Stimulated activated CD8-positive, alpha-beta memory T cell treated with anti-CD3 and anti-CD28 coated beads, Interleukin-15, amount 100 ng/mL, for 1 hour (primary cell): ENCODE data around the gene DUSP2.

Source experiments
- DNase-seq: peaks from one replicate; pipeline ENCODE4 v3.0.0-alpha.2; 2020; ENCODE audit warnings: low read depth

The DUSP2 gene

DNA sequence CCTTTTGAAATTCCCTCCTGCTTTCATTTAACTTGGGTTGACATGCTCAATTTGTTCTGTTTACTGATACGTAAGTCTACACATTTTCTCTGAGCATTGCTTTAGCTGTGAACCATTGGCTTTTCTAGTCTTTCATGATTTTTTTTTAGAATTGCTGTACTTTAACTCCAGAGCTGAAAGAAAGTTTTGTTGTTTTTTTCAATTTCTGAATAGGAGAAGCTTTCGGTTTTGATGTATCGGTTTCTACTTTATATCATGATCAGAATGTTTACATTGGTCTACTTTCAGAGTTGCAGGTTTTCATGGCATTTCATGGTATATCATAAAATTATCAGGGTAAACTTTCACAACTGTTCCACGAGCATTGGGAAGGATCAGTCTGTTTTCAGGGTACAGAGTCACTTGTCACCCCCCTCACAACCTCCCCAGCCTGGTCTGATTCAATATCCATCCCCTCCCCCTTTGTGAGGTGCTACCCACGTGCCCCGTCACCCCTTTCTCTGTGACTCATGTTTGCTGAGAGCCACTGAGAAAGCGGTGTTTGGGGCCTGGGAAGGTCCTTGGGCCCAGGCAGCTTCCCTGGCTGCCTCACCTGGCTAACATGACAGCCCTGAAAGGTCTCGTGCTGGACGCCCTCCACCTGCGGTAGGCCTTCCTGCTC lies 14.0 kb downstream of the DUSP2 start:
- no peak for DNase-seq

- no peak for DNase-seq
Measured at GRCh38 chr2:96130483-96130882, 14.8 kb downstream of the DUSP2 start.

DNA sequence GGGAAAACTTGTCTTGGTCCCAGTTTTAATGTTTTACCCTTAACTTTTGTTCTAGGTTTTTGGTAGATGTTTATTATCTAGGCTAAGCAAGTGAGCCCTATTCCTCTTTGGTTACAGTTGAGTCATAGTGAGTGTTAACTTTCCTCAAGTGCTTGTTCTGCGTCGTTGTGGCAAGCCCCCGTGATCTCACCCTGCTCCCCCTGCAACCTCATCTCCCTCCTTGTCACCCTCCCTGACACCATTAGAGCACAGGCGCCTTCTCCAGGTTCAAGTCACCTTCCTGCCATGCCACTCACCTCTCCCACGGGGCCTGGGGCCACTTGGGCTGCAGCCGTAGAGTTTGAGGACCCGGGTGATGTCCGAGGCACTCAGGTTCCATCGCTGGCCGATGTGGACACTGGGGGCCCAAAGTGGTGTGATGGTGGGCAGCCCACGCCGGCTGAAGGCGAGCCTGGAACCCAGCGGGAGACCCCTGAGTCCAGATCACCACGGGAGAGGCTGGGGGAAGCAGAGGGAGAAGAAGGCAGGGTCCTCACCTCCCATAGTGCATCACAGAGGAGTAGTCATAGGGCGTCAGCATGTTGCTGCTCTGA lies 15.6 kb downstream of the DUSP2 start:
- no peak for DNase-seq

GRCh38 chr2:96128456-96128855 lies 16.8 kb downstream of the DUSP2 start:
- no peak for DNase-seq

GRCh38 chr2:96124406-96125265 lies 20.6 kb downstream of the DUSP2 start:
- DNase-seq: no peak

DNA sequence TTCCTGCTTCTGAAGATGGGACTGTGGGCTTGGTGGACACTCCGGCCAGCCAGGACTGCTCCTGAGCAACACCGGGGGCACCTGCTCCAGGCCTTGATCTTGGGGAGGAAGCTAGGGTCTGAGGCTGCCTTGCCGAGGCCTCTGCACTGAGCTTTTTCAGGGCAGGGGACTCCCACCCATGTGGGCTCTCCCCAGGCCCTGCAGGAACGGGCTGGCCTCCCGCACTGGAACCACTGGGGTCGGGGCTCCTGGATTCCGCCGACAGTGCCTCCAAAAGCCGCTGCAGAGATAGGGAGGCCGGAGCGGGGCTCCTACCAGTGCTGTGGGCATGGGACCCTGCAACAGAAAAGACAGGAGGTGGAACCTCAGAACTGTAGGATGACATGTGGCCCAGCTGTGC lies 21.3 kb downstream of the DUSP2 start:
- DNase-seq: no peak

DNA sequence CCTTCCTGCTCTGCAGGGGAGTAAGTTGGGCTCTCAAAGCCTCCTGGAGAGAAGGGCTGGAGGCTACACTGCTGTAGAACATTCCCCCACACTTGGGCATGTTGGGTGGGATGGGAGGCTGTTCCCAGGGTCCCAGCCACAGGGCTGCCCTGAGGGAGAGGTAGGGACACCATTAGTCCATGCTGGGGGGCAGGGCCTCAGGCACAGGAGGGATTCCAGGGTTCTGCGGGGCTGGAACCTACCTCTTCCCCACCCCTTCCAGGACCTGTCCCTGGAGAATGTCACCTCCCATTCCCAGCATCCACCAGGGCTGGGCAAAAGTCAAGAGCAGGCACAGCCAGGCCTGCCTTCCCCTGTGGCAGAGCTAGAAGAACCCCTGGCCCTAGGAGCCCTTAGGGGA lies 21.9 kb downstream of the DUSP2 start:
- DNase-seq: no peak

DNA sequence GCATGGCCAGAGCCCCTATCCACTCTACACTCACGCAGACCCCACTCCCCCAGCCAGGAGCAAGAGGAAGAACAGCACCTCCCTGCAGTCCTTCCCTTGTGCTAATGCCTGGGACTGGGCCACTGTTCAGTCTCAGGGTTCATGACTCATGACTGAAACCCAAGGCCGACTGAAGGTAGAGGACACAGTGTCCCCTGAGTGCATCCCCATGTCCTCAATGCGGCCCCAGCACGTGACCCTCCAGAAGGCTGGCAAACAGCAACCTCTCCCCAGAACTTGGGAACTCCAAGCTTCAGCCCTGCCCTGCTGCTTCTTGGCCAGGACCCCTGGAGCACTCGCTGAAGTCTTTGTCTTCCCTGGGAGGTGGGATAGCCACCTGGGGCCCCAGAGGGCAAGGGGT lies 22.8 kb downstream of the DUSP2 start:
- DNase-seq: no peak

DNA sequence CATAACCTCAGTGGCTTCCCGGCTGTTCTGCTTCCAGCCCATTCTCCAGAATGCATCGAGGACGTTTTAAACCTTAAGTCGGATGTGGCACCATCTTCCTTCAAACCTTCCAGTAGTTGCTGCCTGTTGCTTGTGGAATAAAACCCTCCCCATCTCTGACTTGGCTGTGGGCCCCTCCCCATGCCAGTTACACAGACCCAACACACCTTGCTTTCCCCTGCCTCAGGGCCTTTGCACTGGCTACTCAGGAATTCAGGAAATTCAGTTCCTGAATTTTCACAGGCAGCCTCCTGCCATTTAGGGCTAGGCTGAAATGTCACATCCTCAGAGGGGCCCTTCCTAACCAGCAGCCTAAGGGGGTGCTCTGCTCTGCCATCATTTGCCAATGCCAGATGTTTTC lies 23.8 kb downstream of the DUSP2 start:
- DNase-seq: no peak

- no peak for DNase-seq
Measured at GRCh38 chr2:96120991-96121390, 24.2 kb downstream of the DUSP2 start.

DNA sequence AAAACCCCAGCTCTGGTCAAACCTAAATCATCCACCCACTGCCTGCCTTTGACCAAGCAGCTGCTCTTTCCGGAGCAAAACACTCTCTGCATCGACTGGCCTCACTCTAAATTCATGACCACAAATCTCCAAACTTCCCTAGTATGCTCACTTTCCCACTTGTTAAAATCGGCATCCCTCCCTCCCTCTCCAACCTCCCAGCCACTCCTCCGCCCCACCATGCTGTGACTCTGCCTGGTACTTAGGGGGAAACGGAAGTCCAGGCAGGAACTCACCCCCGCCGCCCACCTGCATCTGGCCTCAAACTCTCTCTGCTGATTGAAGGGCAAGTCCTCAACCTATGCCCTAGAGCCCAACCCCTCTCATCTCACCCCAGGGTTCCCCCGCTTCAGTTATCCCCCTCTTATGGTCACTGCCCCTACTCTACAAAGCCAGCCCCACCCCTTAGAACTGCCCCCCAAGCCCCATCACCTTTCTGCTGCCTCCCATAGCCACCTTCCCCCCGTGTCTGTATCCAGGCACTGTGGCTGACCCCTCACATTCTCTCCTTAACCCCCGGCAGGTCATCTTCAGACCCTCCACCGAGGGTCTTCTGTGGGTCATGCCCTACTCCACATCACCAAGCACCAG lies 25.0 kb downstream of the DUSP2 start:
- DNase-seq: no peak

DNA sequence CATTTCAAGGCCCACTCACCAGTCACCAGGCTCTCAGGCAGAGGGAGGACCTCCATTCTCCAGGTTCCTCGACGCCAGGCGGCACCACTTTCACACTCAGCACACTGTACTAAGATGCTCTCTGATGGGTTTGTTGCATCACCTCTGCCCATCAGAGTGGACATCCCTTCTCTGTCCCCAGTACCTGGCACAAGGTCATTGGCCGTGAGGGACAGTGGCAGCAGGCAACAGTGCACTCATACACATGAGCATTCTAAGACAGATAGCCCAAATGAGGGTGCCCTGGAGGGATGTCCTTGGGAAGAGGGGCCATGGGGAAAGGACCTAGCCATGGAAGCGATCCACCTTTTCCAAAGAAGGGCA lies 25.9 kb downstream of the DUSP2 start:
- DNase-seq: no peak

- DNase-seq: no peak
Measured at GRCh38 chr2:96118698-96119388, 26.4 kb downstream of the DUSP2 start.

DNA sequence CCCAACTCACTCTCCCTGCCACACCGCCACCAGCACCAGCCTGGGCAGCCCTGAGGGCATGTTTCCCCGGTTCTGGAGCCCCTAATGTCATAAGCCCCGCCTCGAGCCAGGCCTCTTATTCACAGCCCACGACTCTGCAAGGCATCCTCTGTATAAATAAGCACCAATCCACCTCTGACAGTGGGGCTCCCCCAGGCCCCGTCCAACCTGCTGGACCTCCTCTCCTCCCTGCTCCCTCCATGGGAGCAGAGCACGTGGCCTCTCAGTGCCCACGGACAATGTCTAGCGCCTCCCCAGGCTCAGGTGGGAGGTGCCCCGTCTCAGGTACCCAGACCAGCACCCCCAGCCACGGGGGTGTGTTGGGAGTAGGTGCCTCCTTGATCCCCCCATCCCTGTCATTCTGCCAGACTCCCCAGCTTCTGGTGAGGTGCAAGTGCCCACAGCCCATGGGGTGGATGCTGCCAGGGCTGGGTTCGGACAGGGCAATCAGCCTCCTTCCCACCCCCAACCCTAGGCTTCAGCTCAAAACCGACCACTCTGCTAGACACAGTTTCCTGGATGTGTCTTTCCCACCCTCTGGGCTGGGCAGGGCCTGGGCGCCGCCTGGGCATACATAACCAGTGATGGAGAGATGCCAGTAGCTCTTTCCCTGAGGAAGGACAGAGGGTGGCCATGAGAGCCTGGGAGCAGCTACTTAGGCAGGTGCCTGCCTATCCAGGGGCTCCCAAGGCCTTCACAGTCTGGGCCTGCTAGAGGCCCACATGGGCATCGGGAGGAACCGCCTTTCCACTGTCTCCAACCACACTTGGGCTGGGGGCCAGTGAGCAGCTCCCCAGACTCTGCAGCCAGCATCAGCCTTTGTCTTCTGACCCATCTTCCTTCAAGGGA lies 27.3 kb downstream of the DUSP2 start:
- DNase-seq: no peak

DNA sequence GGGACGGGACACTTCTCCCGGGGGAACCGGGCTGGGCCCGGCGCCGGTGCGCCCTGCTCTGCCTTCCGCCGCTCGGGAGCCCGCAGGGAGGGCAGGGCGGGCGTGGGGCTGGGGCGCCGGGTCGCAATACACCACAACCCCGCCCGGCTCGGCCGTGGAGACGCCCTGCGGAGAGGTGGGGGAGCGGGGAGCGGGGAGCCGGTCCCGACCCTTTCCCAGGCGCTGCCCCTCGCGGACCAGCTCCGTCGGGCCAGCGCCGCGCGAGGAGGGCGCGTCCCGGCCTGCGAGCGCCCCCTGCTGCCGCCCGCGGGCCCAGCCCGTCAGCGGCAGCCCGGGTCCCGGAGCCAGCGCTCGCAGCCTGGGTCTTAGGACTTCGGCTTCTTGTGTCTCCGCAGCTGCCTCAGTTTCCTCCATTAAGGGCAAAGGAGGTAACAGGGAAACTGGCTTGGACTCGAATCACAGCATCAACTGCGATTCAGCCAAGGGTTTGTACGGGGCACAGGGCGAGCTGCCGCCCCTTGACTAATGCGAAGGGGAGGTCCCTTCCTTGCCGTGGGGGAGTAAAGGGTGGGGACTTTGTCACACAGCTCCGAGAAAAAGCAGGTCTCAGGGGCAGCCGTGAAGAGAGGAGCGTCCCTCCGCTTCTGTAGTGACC lies 28.2 kb downstream of the DUSP2 start:
- DNase-seq: no peak

GRCh38 chr2:96116424-96116878 lies 28.8 kb downstream of the DUSP2 start, which contains the start of gene ADRA2B:
Gene ADRA2B, minus strand, starts transcription at chr2:96116571. Its CDS starts 422 bp downstream, at chr2:96116149.
- DNase-seq: peak; percentile 61

DNA sequence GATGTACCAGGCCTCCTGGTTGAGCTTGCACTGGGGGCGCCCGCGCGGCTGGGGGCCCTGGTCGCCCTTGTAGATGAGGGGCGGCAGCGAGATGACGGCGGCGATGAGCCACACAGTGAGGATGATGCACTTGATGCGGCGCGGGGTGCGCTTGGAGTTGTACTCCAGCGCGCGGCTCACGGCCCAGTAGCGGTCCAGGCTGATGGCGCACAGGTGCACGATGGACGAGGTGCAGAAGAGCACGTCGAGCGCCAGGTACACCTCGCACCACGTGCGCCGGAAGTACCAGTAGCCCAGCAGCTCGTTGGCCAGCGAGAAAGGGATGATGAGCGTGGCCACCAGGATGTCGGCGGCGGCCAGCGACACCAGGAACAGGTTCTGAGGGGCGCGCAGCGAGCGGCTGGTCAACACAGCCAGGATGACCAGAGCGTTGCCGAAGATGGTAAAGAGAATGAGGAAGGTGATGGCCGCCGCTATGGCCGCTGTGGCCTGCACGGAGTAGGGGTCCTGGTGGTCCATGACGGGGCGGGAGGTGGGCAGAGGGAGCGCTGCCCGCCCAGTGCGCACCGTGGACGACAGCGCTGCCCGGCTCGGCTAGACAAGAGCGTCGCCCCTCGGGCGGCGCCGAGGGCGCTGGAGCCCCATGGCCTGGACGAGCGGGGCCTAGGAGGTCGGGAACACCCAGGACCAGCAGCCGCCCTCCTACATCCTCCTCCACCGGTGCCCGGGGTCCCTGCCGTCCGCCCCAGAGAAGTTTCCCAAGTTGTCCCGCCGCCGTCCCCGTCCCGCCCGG lies 29.4 kb downstream of the DUSP2 start:
- DNase-seq: no peak

GRCh38 chr2:96114903-96115581 lies 30.2 kb downstream of the DUSP2 start:
- no peak for DNase-seq

DNA sequence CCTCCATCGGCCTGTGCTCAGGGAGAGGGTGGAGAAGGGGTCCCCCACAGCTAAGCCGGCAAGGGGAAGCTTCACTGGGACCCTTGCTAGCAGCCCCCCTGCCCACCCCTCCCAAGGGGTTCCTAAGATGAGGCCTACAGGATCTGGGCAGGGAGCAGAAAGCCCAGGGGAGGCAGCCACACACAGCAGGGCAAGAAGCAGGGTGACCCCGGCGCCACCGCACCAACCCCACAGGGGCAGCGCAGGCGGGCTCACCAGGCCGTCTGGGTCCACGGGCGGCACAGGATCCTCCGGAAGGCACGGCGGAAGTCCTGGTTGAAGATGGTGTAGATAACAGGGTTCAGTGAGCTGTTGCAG lies 30.7 kb downstream of the DUSP2 start:
- no peak for DNase-seq
